Thyroid gland (tissue), 4 donors: ENCODE data around the gene CTDSP2.

Experiments used
- POLR2A ChIP-seq, 2 donors: fragments of 450-650 bp; IDR thresholded peaks; one replicate each; pipeline ENCODE4 v1.6.1; 2017; ENCODE audit warnings: antibody characterized with exemption in 2 of 2, mild to moderate bottlenecking in 2 of 2, moderate library complexity in 1 of 2
- TF ChIP-seq, protein P1 (sequence below), 6 experiments: fragments of 200-600 bp in 3 of 6; fragments of 450-650 bp in 3 of 6; sonication (generic) in 3 of 6; IDR thresholded peaks; one replicate each; pipeline ENCODE4 v1.5.1; 2016 to 2019; ENCODE audit warnings: antibody characterized with exemption in 6 of 6, mild to moderate bottlenecking in 2 of 6, inconsistent platforms in 1 of 6, moderate library complexity in 1 of 6

DNA sequence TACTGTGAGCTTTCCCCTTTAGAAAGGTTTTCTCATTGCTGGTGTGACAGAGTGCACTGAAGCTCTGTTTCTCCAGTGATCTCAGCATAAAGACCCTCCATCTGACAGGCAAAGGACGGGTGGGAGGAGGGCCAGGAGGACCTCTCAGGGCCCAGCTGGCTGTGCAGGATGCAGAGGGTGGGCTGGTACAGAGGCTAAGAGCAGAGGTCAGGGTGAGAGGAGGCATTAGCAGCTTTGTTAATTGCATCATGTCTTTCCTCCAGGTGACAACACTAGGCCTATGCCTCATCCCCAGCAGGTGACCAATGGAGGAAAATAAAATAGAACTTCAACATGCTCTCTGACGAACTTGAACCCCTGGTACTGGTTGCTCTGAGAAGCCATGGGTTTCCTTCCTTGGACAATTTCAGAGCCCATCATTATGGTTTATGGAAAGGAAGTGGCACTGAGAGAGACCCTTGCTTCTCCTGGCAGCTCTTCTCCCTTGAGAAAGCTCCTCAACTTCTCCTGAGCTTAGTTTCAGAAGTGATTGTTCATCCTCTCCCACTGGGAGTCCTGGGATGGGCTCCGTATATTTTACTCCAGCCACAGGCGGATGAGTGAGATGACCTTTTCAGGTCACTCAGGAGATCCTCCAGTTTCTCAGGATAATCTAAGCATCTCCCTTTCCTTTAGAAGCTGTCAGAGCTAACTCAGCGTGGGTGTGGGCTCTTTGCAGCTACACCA, 49.0 kb upstream of the CTDSP2 start:
- TF ChIP-seq, protein P1, sequence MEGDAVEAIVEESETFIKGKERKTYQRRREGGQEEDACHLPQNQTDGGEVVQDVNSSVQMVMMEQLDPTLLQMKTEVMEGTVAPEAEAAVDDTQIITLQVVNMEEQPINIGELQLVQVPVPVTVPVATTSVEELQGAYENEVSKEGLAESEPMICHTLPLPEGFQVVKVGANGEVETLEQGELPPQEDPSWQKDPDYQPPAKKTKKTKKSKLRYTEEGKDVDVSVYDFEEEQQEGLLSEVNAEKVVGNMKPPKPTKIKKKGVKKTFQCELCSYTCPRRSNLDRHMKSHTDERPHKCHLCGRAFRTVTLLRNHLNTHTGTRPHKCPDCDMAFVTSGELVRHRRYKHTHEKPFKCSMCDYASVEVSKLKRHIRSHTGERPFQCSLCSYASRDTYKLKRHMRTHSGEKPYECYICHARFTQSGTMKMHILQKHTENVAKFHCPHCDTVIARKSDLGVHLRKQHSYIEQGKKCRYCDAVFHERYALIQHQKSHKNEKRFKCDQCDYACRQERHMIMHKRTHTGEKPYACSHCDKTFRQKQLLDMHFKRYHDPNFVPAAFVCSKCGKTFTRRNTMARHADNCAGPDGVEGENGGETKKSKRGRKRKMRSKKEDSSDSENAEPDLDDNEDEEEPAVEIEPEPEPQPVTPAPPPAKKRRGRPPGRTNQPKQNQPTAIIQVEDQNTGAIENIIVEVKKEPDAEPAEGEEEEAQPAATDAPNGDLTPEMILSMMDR (IDR thresholded peaks at IDR 0.05), result no peak
- TF ChIP-seq POLR2A (IDR thresholded peaks at IDR 0.05), result no peak
